Tibial artery (tissue), 4 donors: Measurements from ENCODE around the gene SMC5.

Source experiments
- DNase-seq, 2 donors: peaks; one replicate each; pipeline ENCODE4 v3.0.0-alpha.2; 2019
- H3K27ac ChIP-seq, 2 donors: fragments of 200-600 bp; sonication (generic) in 1 of 2; 1 replicate in 1 of 2; 2 replicates in 1 of 2; pipeline ENCODE4 v1.5.1; 2018 to 2019; ENCODE audit warnings: mild to moderate bottlenecking in 1 of 2
- H3K27me3 ChIP-seq, 2 donors: fragments of 200-600 bp; sonication (generic) in 1 of 2; one replicate each; pipeline versions ENCODE4 v1.5.1 to v1.6.0; 2016 to 2019
- H3K36me3 ChIP-seq, 3 donors: fragments of 200-600 bp; sonication (generic) in 2 of 3; one replicate each; pipeline ENCODE4 v1.5.1; 2016 to 2019; ENCODE audit warnings: mild to moderate bottlenecking in 2 of 3
- H3K4me1 ChIP-seq, 4 donors: fragments of 200-600 bp; sonication (generic) in 2 of 4; 1 replicate in 3 of 4; 2 replicates in 1 of 4; pipeline ENCODE4 v1.5.1; 2016 to 2019
- H3K4me3 ChIP-seq, 2 donors: fragments of 200-600 bp; sonication (generic) in 1 of 2; 1 replicate in 1 of 2; 2 replicates in 1 of 2; pipeline ENCODE4 v1.5.1; 2018 to 2019; ENCODE audit warnings: mild to moderate bottlenecking in 2 of 2
- H3K9me3 ChIP-seq, 3 donors: fragments of 200-600 bp; sonication (generic) in 1 of 3; one replicate each; pipeline ENCODE4 v1.5.1; 2016 to 2019
- intact Hi-C: fragments of 100-400 bp; cut with DNase I; formaldehyde crosslinking; loops from one replicate; pipeline ENCODE4 v1.15.0; 2023; ENCODE audit warnings: low total_unique reads
- TF ChIP-seq, protein P1 (sequence below), 2 experiments: fragments of 200-600 bp in 1 of 2; fragments of 450-650 bp in 1 of 2; IDR thresholded peaks; one replicate each; pipeline ENCODE4 v1.5.1; 2017 to 2019; ENCODE audit warnings: antibody characterized with exemption in 2 of 2, mild to moderate bottlenecking in 1 of 2, moderate library complexity in 1 of 2

SMC5 gene

GRCh38 chr9:70262948-70263347 lies 4.2 kb downstream of the SMC5 start:
- peak overlapping the region in 1 of 2 donors; percentile 4 for H3K27ac ChIP-seq
- no peak for DNase-seq
- no peaks in the 10 kb centered on the region for H3K27me3 ChIP-seq
- intact Hi-C loops = no loop called here
- peaks cover 0 to 45% (median 30%) of the 10 kb centered on the region in 4 donors for H3K4me1 ChIP-seq
- H3K36me3 ChIP-seq = peaks cover 17 to 29% (median 20%) of the 10 kb centered on the region in 3 donors
- H3K9me3 ChIP-seq = no peaks in the 10 kb centered on the region
- no peak overlapping the region for H3K4me3 ChIP-seq
- TF ChIP-seq, protein P1, sequence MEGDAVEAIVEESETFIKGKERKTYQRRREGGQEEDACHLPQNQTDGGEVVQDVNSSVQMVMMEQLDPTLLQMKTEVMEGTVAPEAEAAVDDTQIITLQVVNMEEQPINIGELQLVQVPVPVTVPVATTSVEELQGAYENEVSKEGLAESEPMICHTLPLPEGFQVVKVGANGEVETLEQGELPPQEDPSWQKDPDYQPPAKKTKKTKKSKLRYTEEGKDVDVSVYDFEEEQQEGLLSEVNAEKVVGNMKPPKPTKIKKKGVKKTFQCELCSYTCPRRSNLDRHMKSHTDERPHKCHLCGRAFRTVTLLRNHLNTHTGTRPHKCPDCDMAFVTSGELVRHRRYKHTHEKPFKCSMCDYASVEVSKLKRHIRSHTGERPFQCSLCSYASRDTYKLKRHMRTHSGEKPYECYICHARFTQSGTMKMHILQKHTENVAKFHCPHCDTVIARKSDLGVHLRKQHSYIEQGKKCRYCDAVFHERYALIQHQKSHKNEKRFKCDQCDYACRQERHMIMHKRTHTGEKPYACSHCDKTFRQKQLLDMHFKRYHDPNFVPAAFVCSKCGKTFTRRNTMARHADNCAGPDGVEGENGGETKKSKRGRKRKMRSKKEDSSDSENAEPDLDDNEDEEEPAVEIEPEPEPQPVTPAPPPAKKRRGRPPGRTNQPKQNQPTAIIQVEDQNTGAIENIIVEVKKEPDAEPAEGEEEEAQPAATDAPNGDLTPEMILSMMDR (IDR thresholded peaks at IDR 0.05) = no peak

DNA sequence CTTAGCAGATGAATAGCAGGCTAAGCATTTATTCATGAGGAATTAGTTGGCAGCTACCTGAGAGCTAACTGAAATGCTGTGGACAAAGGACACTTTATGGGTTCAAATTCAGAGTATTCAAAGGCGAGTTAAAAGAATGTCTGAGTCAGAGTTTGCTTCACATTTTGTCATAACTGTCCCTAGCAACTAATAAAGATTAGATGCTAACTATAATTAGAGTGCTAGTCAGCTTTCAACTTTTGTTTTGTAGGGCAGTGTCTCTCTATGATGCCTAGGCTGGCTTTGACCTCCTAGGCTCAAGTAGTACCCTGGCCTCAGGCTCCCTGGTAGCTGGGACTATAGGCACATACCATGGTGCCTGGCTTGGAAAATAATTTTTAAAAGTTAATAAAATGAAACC lies 4.6 kb downstream of the SMC5 start:
- Histone ChIP-seq H3K27ac (peak overlapping the region in 1 of 2 donors; percentile 4), H3K27me3 (no peaks in the 10 kb centered on the region), H3K4me1 (peaks cover 0 to 45% (median 29%) of the 10 kb centered on the region in 4 donors), H3K36me3 (peaks cover 17 to 29% (median 20%) of the 10 kb centered on the region in 3 donors), H3K9me3 (no peaks in the 10 kb centered on the region), H3K4me3 (no peak overlapping the region)
- intact Hi-C loops = no loop called here
- TF ChIP-seq, protein P1 (IDR thresholded peaks at IDR 0.05) = no peak
- no peak for DNase-seq

GRCh38 chr9:70278305-70278704 lies 19.5 kb downstream of the SMC5 start:
- Histone ChIP-seq H3K27ac (no peak overlapping the region), H3K36me3 (peaks cover 22 to 40% (median 33%) of the 10 kb centered on the region in 3 donors), H3K9me3 (no peaks in the 10 kb centered on the region), H3K27me3 (no peaks in the 10 kb centered on the region), H3K4me3 (no peak overlapping the region), H3K4me1 (peaks cover 0 to 16% (median 0%) of the 10 kb centered on the region in 4 donors)
- DNase-seq = no peak
- TF ChIP-seq, protein P1 (IDR thresholded peaks at IDR 0.05) = no peak
- intact Hi-C loops = no loop called here

GRCh38 chr9:70283848-70284247 lies 25.1 kb downstream of the SMC5 start:
- TF ChIP-seq, protein P1 (IDR thresholded peaks at IDR 0.05) = no peak
- peaks cover 0 to 9% (median 0%) of the 10 kb centered on the region in 4 donors for H3K4me1 ChIP-seq
- H3K27ac ChIP-seq = no peak overlapping the region
- no peaks in the 10 kb centered on the region for H3K9me3 ChIP-seq
- intact Hi-C loops = no loop called here
- H3K4me3 ChIP-seq = no peak overlapping the region
- peaks cover 22 to 56% (median 47%) of the 10 kb centered on the region in 3 donors for H3K36me3 ChIP-seq
- no peak for DNase-seq
- no peaks in the 10 kb centered on the region for H3K27me3 ChIP-seq

DNA sequence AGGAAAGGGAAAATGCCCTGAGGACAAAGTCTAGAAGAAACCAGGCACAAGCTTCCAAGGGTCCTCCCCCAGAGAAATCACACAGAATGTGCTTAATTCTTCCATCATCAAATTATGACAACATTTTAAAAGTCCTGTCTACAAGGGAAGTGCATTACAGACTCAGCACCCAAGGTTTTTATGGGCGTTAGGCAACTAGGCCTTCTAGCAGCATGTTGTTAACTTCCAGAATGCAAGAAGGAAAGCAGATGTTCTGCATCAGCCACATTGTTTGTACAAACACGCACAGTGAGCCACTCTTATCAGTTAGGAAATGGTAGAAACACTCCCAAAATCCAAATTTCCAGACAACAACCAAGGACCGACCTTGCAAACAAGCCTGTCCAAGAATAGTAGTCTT lies 26.5 kb downstream of the SMC5 start:
- Histone ChIP-seq H3K9me3 (no peaks in the 10 kb centered on the region), H3K36me3 (peaks cover 22 to 43% (median 34%) of the 10 kb centered on the region in 3 donors), H3K27me3 (no peaks in the 10 kb centered on the region), H3K27ac (no peak overlapping the region), H3K4me3 (no peak overlapping the region), H3K4me1 (peaks cover 0 to 9% (median 0%) of the 10 kb centered on the region in 4 donors)
- DNase-seq = no peak
- intact Hi-C loops = no loop called here
- TF ChIP-seq, protein P1 (IDR thresholded peaks at IDR 0.05) = no peak
